A549 (cell line): ENCODE data around the gene TESMIN. TPM values are rescaled to one million over a fixed set of nuclear protein-coding genes. Genes with fewer than 3 reads are reported as not detected.

Experiments
- ATAC-seq, 2 experiments: fragments of 200-7000 bp in 1 of 2; fragments of >200 bp in 1 of 2; cut with Nextera tagmentation in 1 of 2; cut with Tn5 transposase in 1 of 2; 3 replicates each; pipeline versions ENCODE4 v1.8.0 to v1.9.1; 2018 to 2020; ENCODE audit warnings: mild to moderate bottlenecking in 1 of 2, moderate library complexity in 1 of 2
- CTCF ChIA-PET: fragments of 300-600 bp; sonication (Branson Sonifier 250); formaldehyde crosslinking; extraction: SDS; loops from one replicate; lab custom pipeline; 2021; ENCODE audit warnings: antibody characterized with exemption, inconsistent platforms; lab: Yijun Ruan, JAX
- POLR2A ChIA-PET: fragments of 350-600 bp; formaldehyde crosslinking; extraction: SDS; loops from one replicate; lab custom pipeline; 2021; ENCODE audit warnings: antibody characterized with exemption, inconsistent platforms; lab: Yijun Ruan, JAX
- DNase-seq, 2 experiments: peaks; one replicate each; pipeline versions ENCODE4 v3.0.0 to v3.0.0-alpha.2; 2011 to 2016; ENCODE audit warnings: low read depth in 1 of 2, low spot score in 1 of 2
- FAIRE-seq: peaks from 2 replicates; lab custom pipeline; 2011; peaks lifted over from hg19 to GRCh38; lab: Jason Lieb, UNC
- H3K27ac ChIP-seq, 2 experiments: fragments of >200 bp; sonication (Bioruptor Twin); formaldehyde crosslinking; 3 replicates each; pipeline ENCODE4 v1.5.1; 2016 to 2017
- H3K4me1 ChIP-seq: fragments of >200 bp; sonication (Bioruptor Twin); formaldehyde crosslinking; 3 replicates; pipeline ENCODE4 v1.6.1; 2016
- H3K4me2 ChIP-seq: fragments of >200 bp; sonication (Bioruptor Twin); formaldehyde crosslinking; 3 replicates; pipeline ENCODE4 v1.6.1; 2016
- H3K4me3 ChIP-seq: fragments of >200 bp; sonication (Bioruptor Twin); formaldehyde crosslinking; 3 replicates; pipeline ENCODE4 v1.5.1; 2016
- H3K9me3 ChIP-seq: fragments of >200 bp; sonication (Bioruptor Twin); formaldehyde crosslinking; 3 replicates; pipeline ENCODE4 v1.6.1; 2016
- CBX8 ChIP-seq: fragments of 200-600 bp; sonication (generic); IDR thresholded peaks from 2 replicates; pipeline ENCODE4 v1.6.1; 2016
- CEBPB ChIP-seq, 2 experiments: fragments of >200 bp in 1 of 2; sonication (Bioruptor Twin) in 1 of 2; formaldehyde crosslinking in 1 of 2; IDR thresholded peaks; 2 replicates each; pipeline ENCODE4 v1.6.1; 2012 to 2016
- CHD4 ChIP-seq: fragments of 200-600 bp; sonication (generic); IDR thresholded peaks from 2 replicates; pipeline ENCODE4 v1.6.1; 2016; ENCODE audit warnings: antibody characterized with exemption, mild to moderate bottlenecking, borderline replicate concordance
- EHMT2 ChIP-seq: fragments of 200-600 bp; sonication (generic); IDR thresholded peaks from 2 replicates; pipeline ENCODE4 v1.6.1; 2016; ENCODE audit warnings: antibody characterized with exemption, low read depth, mild to moderate bottlenecking, moderate library complexity
- FOXS1 ChIP-seq: fragments of 250-450 bp; sonication (Bioruptor Pico); IDR thresholded peaks from 2 replicates; pipeline ENCODE4 v1.5.0; 2020; ENCODE audit warnings: mild to moderate bottlenecking, moderate library complexity
- HOXA7 ChIP-seq: fragments of 250-450 bp; sonication (Bioruptor Pico); IDR thresholded peaks from 2 replicates; pipeline ENCODE4 v1.5.0; 2020; ENCODE audit warnings: mild to moderate bottlenecking, moderate library complexity
- HOXB13 ChIP-seq: fragments of 250-450 bp; sonication (Bioruptor Pico); IDR thresholded peaks from 2 replicates; pipeline ENCODE4 v1.5.0; 2020; ENCODE audit warnings: low read depth, mild to moderate bottlenecking, moderate library complexity
- JUN ChIP-seq, 2 experiments: fragments of >200 bp; sonication (Bioruptor Twin); formaldehyde crosslinking; IDR thresholded peaks; 2 replicates in 1 of 2; 3 replicates in 1 of 2; pipeline ENCODE4 v1.6.1; 2016 to 2017
- KDM1A ChIP-seq: fragments of 200-600 bp; sonication (generic); IDR thresholded peaks from 2 replicates; pipeline ENCODE4 v1.6.1; 2016; ENCODE audit warnings: low read depth, mild to moderate bottlenecking
- KDM5A ChIP-seq: fragments of 200-600 bp; sonication (generic); IDR thresholded peaks from 2 replicates; pipeline ENCODE4 v1.6.1; 2016; ENCODE audit warnings: antibody characterized with exemption, mild to moderate bottlenecking
- MAFK ChIP-seq: fragments of 450-650 bp; IDR thresholded peaks from 2 replicates; pipeline ENCODE4 v1.6.1; 2014; ENCODE audit not compliant: partially characterized antibody
- NFE2L2 ChIP-seq: fragments of 150-350 bp; conservative IDR thresholded peaks from 2 replicates; pipeline ENCODE4 v1.6.1; 2014; ENCODE audit warnings: low read length
- NPAS2 ChIP-seq: fragments of 250-450 bp; sonication (Bioruptor Pico); IDR thresholded peaks from 2 replicates; pipeline ENCODE4 v1.8.0; 2022; ENCODE audit warnings: mild to moderate bottlenecking, moderate library complexity, borderline replicate concordance
- POLR2A ChIP-seq: IDR thresholded peaks from 2 replicates; pipeline ENCODE4 v1.6.1; 2012; ENCODE audit warnings: mild to moderate bottlenecking, low read length
- RAD21 ChIP-seq, 2 experiments: fragments of >200 bp in 1 of 2; sonication (Bioruptor Twin) in 1 of 2; formaldehyde crosslinking in 1 of 2; IDR thresholded peaks in 1 of 2; conservative IDR thresholded peaks in 1 of 2; 2 replicates in 1 of 2; 3 replicates in 1 of 2; pipeline ENCODE4 v1.6.1; 2012 to 2018; ENCODE audit warnings: inconsistent platforms in 1 of 2
- RARB ChIP-seq: fragments of 250-450 bp; sonication (Bioruptor Pico); IDR thresholded peaks from 2 replicates; pipeline ENCODE4 v1.8.0; 2021; ENCODE audit warnings: mild to moderate bottlenecking, moderate library complexity
- RCOR1 ChIP-seq: fragments of 150-350 bp; IDR thresholded peaks from 2 replicates; pipeline ENCODE4 v1.6.1; 2014; ENCODE audit warnings: antibody characterized with exemption, low read length, low read depth
- RFX5 ChIP-seq: fragments of 450-650 bp; IDR thresholded peaks from 2 replicates; pipeline ENCODE4 v1.7.1; 2014; ENCODE audit warnings: antibody characterized with exemption, mild to moderate bottlenecking, moderate library complexity
- RNF2 ChIP-seq: fragments of 200-600 bp; sonication (generic); IDR thresholded peaks from 2 replicates; pipeline ENCODE4 v1.6.1; 2016; ENCODE audit warnings: low read depth, mild to moderate bottlenecking, antibody characterized with exemption, moderate library complexity, borderline replicate concordance
- TFCP2L1 ChIP-seq: fragments of 250-450 bp; sonication (Bioruptor Pico); IDR thresholded peaks from 2 replicates; pipeline ENCODE4 v1.5.0; 2021; ENCODE audit warnings: mild to moderate bottlenecking
- TP53 ChIP-seq: fragments of 250-450 bp; sonication (Bioruptor Pico); IDR thresholded peaks from 2 replicates; pipeline ENCODE4 v1.5.0; 2021; ENCODE audit warnings: mild to moderate bottlenecking, moderate library complexity
- WGBS: methylation state at CpG from one replicate; pipeline ENCODE4 v1.1.6; 2017; ENCODE audit errors: missing lambda C conversion rate; 5-methylcytosine and 5-hydroxymethylcytosine counted together
- polyA plus RNA-seq, 4 experiments: library from polyadenylated mRNA; depleted of rRNA in 3 of 4; stranded (reverse); fragments of >200 nt; fragmentation: RNase III in 1 of 4; extraction: RNeasy Plus Mini Kit Qiagen cat#74134 plus additional on column Dnase treatment in 1 of 4; gene quantifications; 2 replicates in 3 of 4; 3 replicates in 1 of 4; pipeline ENCODE4 v1.2.3, GENCODE V29; 2011 to 2017
- TF ChIP-seq, protein P1 (sequence below): fragments of 200-600 bp; sonication (generic); IDR thresholded peaks from 2 replicates; pipeline ENCODE4 v1.6.1; 2016; ENCODE audit warnings: antibody characterized with exemption, mild to moderate bottlenecking, moderate library complexity
- TF ChIP-seq, protein P2 (sequence below): IDR thresholded peaks from 2 replicates; pipeline ENCODE4 v1.6.1; 2012
- TF ChIP-seq, protein P3 (sequence below): fragments of 450-650 bp; IDR thresholded peaks from 2 replicates; pipeline ENCODE4 v1.6.1; 2014; ENCODE audit warnings: antibody characterized with exemption
- TF ChIP-seq, protein P4 (sequence below): fragments of 150-350 bp; IDR thresholded peaks from 2 replicates; pipeline ENCODE4 v1.6.1; 2014; ENCODE audit warnings: low read depth, mild to moderate bottlenecking, low read length
- TF ChIP-seq, protein P5 (sequence below): fragments of 250-450 bp; sonication (Bioruptor Pico); IDR thresholded peaks from 2 replicates; pipeline ENCODE4 v1.5.0; 2020; ENCODE audit warnings: low read depth, mild to moderate bottlenecking, moderate library complexity
- TF ChIP-seq, protein P6 (sequence below): IDR thresholded peaks from 2 replicates; pipeline ENCODE4 v1.6.1; 2012; ENCODE audit warnings: low read depth, borderline replicate concordance
- TF ChIP-seq, protein P7 (sequence below): fragments of 250-450 bp; sonication (Bioruptor Pico); IDR thresholded peaks from 2 replicates; pipeline ENCODE4 v1.5.0; 2021; ENCODE audit warnings: mild to moderate bottlenecking, moderate library complexity, borderline replicate concordance

Gene TESMIN
- polyA plus RNA-seq, 2 of the 4 experiments (the other 2 are of a cell fraction) = 4.5 to 5.2 TPM

DNA sequence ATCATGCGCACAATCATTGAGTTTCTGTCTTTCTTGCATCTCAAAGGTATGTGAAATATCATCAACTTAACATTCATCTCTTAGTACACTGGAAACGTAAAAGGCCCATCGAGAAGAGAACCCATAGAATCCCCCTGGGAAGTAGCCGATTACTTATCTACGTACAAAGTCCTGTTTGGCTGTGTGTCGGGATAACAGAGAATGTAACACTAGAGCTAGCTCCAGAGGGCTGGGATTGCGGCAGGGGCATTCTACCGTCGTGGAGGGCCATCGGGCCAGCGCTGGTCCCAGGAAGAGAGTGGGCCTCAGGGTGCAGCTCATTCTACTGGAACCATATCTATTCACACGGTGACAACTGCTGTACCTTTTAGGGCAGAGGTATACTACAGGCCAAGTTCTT lies 62.4 kb downstream of the TESMIN start:
- ChIA-PET CTCF (interaction anchor here (0.5 to 1.4 kb wide), 2 partner anchors 153 to 997 kb away, joined by 3 to 4 read pairs; partner anchors contain the start of gene CPT1A), POLR2A (no interaction called here)
- ATAC-seq (no peak), DNase-seq (no peak), FAIRE-seq (no peak)
- Histone ChIP-seq H3K4me2 (no peak overlapping the region), H3K27ac (no peak overlapping the region), H3K9me3 (no peaks in the 10 kb centered on the region), H3K4me3 (no peak overlapping the region), H3K4me1 (peaks cover 2% of the 10 kb centered on the region; the same call in 1 of the 3 replicates)
- WGBS = 78% methylated on average over 12 of the region's 12 CpGs
- TF ChIP-seq, protein P1, sequence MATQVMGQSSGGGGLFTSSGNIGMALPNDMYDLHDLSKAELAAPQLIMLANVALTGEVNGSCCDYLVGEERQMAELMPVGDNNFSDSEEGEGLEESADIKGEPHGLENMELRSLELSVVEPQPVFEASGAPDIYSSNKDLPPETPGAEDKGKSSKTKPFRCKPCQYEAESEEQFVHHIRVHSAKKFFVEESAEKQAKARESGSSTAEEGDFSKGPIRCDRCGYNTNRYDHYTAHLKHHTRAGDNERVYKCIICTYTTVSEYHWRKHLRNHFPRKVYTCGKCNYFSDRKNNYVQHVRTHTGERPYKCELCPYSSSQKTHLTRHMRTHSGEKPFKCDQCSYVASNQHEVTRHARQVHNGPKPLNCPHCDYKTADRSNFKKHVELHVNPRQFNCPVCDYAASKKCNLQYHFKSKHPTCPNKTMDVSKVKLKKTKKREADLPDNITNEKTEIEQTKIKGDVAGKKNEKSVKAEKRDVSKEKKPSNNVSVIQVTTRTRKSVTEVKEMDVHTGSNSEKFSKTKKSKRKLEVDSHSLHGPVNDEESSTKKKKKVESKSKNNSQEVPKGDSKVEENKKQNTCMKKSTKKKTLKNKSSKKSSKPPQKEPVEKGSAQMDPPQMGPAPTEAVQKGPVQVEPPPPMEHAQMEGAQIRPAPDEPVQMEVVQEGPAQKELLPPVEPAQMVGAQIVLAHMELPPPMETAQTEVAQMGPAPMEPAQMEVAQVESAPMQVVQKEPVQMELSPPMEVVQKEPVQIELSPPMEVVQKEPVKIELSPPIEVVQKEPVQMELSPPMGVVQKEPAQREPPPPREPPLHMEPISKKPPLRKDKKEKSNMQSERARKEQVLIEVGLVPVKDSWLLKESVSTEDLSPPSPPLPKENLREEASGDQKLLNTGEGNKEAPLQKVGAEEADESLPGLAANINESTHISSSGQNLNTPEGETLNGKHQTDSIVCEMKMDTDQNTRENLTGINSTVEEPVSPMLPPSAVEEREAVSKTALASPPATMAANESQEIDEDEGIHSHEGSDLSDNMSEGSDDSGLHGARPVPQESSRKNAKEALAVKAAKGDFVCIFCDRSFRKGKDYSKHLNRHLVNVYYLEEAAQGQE = no peak
- TF ChIP-seq, protein P2, sequence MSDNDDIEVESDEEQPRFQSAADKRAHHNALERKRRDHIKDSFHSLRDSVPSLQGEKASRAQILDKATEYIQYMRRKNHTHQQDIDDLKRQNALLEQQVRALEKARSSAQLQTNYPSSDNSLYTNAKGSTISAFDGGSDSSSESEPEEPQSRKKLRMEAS = no peak
- TF ChIP-seq, protein P3, sequence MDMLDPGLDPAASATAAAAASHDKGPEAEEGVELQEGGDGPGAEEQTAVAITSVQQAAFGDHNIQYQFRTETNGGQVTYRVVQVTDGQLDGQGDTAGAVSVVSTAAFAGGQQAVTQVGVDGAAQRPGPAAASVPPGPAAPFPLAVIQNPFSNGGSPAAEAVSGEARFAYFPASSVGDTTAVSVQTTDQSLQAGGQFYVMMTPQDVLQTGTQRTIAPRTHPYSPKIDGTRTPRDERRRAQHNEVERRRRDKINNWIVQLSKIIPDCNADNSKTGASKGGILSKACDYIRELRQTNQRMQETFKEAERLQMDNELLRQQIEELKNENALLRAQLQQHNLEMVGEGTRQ = no peak
- TF ChIP-seq, protein P4, sequence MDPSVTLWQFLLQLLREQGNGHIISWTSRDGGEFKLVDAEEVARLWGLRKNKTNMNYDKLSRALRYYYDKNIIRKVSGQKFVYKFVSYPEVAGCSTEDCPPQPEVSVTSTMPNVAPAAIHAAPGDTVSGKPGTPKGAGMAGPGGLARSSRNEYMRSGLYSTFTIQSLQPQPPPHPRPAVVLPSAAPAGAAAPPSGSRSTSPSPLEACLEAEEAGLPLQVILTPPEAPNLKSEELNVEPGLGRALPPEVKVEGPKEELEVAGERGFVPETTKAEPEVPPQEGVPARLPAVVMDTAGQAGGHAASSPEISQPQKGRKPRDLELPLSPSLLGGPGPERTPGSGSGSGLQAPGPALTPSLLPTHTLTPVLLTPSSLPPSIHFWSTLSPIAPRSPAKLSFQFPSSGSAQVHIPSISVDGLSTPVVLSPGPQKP = no peak
- TF ChIP-seq TFCP2L1 (CRISPR knock-in tag) (no peak), JUN (IDR thresholded peaks at IDR 0.05) (no peak), KDM1A (no peak), RARB (CRISPR knock-in tag) (no peak), HOXA7 (CRISPR knock-in tag) (no peak), TP53 (CRISPR knock-in tag) (no peak), RAD21 (conservative IDR thresholded peaks at IDR 0.05 in 1 of 2, IDR thresholded peaks at IDR 0.05 in 1 of 2) (no peak), HOXB13 (no peak), RCOR1 (no peak), MAFK (no peak)
- TF ChIP-seq, protein P5, sequence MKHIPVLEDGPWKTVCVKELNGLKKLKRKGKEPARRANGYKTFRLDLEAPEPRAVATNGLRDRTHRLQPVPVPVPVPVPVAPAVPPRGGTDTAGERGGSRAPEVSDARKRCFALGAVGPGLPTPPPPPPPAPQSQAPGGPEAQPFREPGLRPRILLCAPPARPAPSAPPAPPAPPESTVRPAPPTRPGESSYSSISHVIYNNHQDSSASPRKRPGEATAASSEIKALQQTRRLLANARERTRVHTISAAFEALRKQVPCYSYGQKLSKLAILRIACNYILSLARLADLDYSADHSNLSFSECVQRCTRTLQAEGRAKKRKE = no peak

DNA sequence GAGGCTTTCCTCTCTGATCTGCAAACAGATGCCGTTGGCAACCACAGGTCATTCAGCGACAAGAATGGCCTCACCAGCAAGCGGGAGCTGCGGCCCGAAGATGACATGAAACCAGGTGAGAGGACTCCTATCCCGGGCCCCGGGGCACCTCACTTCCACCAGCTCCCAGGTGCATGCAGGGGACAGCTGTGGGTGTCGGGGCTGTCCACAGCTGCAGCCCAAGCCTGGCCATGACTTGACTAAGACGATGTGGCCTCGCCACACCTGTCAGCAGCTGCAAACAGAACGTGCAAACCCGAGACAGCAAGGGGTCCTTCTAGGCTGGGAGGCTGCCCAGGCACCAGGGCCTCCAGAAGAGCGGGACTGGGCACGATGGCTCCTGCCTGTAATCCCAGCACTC lies 63.3 kb downstream of the TESMIN start:
- H3K27ac ChIP-seq = no peak overlapping the region
- 95% methylated on average over 10 of the region's 14 CpGs for WGBS
- no peak for FAIRE-seq
- ATAC-seq = no peak
- H3K9me3 ChIP-seq = no peaks in the 10 kb centered on the region
- H3K4me2 ChIP-seq = no peak overlapping the region
- POLR2A ChIA-PET = no interaction called here
- CTCF ChIA-PET = interaction anchor here (1.4 kb wide), 2 partner anchors 45 to 154 kb away, joined by 4 read pairs; partner anchors contain the start of gene CPT1A
- H3K4me3 ChIP-seq = no peak overlapping the region
- no peak for DNase-seq
- H3K4me1 ChIP-seq = peaks cover 2% of the 10 kb centered on the region; the same call in 1 of the 3 replicates
- TF ChIP-seq KDM5A = no peak
- TF ChIP-seq EHMT2 = no peak
- no peak for TF ChIP-seq NPAS2 (CRISPR knock-in tag)
- TF ChIP-seq CEBPB (IDR thresholded peaks at IDR 0.05) = no peak
- TF ChIP-seq POLR2A = no peak
- TF ChIP-seq FOXS1 (CRISPR knock-in tag) = no peak
- TF ChIP-seq CBX8 = no peak
- no peak for TF ChIP-seq RNF2
- TF ChIP-seq, protein P5 = no peak
- TF ChIP-seq CHD4 = no peak
- no peak for TF ChIP-seq NFE2L2
- no peak for TF ChIP-seq RFX5
- TF ChIP-seq, protein P6, sequence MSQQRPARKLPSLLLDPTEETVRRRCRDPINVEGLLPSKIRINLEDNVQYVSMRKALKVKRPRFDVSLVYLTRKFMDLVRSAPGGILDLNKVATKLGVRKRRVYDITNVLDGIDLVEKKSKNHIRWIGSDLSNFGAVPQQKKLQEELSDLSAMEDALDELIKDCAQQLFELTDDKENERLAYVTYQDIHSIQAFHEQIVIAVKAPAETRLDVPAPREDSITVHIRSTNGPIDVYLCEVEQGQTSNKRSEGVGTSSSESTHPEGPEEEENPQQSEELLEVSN = no peak
- TF ChIP-seq, protein P7, sequence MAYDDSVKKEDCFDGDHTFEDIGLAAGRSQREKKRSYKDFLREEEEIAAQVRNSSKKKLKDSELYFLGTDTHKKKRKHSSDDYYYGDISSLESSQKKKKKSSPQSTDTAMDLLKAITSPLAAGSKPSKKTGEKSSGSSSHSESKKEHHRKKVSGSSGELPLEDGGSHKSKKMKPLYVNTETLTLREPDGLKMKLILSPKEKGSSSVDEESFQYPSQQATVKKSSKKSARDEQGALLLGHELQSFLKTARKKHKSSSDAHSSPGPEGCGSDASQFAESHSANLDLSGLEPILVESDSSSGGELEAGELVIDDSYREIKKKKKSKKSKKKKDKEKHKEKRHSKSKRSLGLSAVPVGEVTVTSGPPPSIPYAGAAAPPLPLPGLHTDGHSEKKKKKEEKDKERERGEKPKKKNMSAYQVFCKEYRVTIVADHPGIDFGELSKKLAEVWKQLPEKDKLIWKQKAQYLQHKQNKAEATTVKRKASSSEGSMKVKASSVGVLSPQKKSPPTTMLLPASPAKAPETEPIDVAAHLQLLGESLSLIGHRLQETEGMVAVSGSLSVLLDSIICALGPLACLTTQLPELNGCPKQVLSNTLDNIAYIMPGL (CRISPR knock-in tag) = no peak
